Myocyte (in vitro differentiated cells): ENCODE data around the gene ING4. TPM values are rescaled to one million over a fixed set of nuclear protein-coding genes. Genes with fewer than 3 reads are reported as not detected.
A peak's percentile ranks its signal among the peaks of the same experiment; 100 is the strongest.
"Not testable (repeated sequence)": the region's sequence is repeated elsewhere in the genome, so short reads cannot be mapped to it uniquely, and the experiment has no call there.

Experiments used
- DNase-seq: peaks from one replicate; pipeline ENCODE4 v3.0.0-alpha.2; 2012; ENCODE audit warnings: low read depth
- polyA plus RNA-seq: library from polyadenylated mRNA; unstranded; fragments of >200 nt; gene quantifications from one replicate; pipeline ENCODE4 v1.2.1, GENCODE V29; 2012; ENCODE audit warnings: missing spikeins
- total RNA-seq: library from RNA; depleted of rRNA; stranded (reverse); fragments of >200 nt; gene quantifications from 2 replicates; pipeline ENCODE4 v1.2.3, GENCODE V29; 2014

Gene ING4
- total RNA-seq, result 41.0 and 53.8 TPM in 2 replicates
- 61.6 TPM for polyA plus RNA-seq

DNA sequence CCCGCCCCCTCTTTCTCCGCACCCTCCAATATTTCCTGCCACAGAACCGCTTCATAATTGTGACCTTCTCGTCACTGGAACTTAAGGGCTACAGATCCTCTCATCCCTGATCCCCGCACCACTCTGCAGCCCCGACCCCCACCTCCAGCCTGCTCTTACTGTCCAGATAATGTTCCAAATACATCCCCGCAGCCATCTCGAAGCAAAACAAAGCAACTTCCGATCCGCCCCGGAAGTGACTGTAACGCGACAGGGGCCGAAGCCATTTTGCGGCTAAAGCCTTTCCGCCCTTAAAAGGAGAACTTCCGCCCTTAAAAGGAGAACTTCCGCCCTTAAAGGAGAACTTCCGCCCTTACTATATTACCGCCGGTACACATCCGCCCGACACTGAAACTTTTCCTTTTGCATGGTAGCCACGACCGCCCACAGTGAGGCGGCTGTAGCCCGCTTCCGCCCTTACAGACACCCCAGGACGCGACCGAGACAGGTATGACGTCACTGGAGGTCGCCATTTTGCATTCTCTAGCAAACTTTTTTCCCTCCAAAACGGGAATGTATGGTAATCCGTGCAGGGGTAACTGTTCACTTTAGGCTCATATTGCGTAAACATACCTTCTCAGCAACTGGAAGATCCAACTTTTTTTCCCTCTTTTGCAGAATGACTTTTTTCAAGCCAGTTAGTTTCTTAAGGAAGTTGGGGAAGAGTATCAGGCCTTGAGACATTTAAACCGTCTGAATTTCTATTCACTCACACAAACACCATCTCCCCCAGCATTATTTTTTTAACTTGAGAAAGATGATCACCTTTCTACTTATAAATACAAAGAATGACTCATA is at the start of gene ING4:
TSS of gene ING4 (minus strand) at position 214 of the 837 bp plus-strand sequence. CDS start at position 196, 18 bp downstream.
- DNase-seq, result peak; percentile 100

DNA sequence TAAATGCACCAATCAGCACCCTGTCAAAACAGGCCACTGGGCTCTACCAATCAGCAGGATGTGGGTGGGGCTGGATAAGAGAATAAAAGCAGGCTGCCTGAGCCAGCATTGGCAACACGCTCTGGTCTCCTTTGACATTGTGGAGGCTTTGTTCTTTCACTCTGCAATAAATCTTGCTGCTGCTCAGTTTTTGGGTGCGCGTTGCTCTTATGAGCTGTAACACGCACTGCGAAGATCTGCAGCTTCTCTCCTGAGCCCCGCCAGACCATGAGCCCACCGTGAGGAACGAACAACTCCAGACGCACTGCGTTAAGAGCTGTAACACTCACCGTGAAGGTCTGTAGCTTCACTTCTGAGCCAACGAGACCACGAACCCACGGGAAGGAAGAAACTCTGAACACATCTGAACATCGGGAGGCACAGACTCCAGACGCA is 46.1 kb upstream of the ING4 start:
- DNase-seq, result no peak

DNA sequence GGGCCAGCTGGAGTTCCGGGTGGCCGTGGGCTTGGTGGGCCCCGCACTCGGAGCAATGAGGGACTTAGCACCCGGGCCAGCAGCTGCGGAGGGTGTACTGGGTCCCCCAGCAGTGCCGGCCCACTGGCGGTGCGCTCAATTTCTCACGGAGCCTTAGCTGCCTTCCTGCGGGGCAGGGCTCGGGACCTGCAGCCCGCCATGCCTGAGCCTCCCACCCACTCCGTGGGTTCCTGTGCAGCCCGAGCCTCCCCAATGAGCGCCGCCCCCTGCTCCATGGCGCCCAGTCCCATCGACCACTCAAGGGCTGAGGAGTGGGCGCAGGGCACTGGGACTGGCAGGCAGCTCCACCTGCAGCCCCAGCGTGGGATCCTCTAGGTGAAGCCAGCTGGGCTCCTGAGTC is 45.4 kb upstream of the ING4 start:
- not testable (repeated sequence) for DNase-seq

DNA sequence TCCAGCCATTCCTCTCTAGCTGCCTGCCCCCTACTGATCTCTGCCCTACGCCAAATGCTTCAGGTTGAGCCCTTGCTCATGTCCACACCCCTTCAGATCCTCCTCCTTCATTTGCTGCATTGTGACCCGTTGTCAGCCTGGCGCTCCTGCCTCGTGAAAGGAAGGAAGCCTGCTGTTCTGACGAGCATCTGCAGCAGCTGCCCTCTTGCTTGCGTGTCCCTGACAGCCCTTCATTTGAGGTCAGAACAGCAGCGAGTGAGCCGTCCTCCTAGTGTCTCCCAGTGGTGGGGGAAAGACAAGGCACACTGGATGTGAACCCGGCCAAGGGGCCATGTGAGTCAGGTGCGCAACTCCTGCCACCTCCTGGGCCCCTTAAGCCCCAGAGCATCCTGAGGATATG is 40.7 kb upstream of the ING4 start:
- peak; percentile 55 for DNase-seq

DNA sequence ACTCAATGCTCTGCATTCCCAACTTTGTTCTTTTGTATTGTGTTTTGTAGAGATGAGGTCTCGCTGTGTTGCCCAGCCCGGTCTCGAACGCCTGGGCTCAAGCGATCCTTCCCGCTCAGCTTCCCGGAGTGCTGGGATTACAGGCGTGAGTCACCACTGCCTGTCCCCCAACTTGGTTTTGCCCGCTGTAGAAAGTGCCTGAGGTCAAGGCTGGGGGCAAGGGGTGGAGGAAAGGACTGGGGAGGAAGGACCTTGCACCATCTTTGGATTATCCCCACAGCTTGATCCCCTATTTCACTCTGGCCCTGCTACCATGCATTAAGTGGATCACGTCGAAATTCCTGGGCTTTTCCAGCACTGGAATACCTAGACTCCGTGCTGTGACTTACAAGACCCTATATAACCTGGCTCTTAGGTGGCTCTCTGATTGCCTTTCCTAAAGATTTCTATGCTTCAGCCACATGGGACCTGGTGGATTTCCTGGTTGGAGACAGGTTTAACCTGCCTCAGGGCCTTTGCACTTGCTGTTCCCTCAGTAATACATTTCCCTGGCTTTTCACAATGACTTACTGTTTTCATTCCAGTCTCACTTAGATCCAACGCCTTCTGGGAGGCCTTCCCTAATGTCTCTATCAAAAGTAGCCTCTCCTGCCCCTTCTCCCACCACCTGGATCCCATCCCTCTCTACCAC is 38.3 kb upstream of the ING4 start:
- DNase-seq, result no peak

DNA sequence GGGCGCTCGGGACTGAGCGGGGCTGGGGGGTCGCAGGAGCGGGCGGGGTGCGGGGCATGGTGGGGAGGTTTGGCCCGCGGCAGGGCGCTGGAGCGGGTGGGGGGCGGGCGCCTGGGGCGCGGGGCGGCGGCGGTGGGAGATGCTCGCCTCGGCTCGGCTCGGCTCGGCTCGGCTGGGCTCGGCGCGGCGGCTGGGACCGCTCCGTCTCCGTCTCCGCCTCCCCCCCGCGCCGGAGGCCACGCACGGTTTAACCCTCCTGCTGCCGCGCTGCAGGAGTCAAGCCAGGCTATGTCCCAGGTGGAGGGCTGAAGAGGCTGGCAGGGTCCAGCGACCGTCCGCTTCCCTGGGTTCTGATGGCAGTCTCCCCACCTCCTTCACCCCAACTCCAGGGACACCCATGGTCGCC is 37.7 kb upstream of the ING4 start, which contains the start of gene PIANP:
TSS of gene PIANP (minus strand) at position 170 of the 406 bp plus-strand sequence. CDS start 2,754 bp downstream, outside the sequence.
- DNase-seq, result no peak

DNA sequence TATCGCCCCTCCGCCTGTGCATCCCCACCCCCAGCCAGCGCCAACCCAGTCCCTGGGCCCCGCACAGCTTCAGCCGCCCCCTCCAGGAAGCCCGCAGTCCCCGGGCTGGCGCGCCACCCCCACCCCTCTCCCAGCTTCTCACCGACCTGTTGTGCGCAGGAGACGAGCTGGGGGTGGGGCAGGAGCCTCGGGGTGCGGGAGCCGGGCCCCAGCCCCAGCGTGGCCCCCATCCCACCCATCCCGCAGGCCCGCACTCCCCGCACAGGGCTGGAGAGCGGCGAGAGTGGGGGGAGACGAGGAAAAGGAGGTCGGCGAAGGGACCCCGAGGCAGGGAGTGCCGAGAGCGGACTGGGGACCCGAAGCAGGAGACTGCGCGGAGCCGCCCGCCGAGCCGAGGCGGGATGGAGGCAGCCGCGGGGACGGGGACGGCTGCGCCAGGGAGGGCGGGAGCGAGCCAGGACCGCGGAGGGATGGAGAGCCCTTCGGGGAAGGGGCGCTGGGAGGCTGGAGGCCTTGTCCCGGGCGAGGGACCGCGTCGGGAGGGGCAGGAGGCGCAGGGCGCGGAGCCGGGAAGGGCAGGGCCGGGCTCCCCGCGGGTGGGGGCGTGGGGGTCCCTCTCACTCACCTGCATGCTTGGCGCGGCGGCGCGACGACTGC is 37.2 kb upstream of the ING4 start:
- DNase-seq, result no peak

DNA sequence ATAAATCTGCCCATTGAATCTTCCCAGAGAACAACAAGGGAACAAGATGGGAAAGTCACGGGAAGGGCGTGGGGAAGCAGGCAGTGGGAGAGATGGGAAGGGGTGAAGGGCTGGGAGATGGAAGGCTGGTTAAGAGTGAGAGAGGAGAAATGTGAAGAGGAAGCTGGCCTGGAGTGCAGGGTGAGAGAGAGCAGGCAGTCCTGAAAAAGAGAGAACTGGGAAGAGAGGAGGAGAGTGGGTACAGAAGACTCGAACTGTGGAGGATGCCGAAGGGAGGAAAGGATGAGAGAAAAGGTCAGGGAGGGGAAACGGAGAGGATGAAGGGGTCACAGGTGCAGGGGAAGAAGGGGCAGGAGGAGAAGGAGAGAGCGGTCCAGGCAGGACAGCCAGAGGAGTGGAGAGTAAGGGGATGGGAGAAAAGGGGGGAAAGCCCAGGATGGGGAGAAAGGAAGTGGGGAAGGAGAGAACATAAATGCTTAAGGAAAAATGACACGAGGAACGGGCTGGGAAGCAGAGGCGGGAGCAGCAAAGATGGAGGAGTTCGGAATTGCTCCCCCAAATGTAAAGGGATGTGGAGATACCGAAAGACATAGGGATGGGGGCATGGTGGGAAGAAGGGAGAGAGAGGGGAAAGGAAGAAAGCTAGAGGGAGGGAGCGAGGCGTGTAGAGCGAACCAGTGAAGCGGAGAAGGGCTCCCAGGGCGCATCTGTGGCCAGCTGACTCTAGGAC is 36.5 kb upstream of the ING4 start:
- no peak for DNase-seq

DNA sequence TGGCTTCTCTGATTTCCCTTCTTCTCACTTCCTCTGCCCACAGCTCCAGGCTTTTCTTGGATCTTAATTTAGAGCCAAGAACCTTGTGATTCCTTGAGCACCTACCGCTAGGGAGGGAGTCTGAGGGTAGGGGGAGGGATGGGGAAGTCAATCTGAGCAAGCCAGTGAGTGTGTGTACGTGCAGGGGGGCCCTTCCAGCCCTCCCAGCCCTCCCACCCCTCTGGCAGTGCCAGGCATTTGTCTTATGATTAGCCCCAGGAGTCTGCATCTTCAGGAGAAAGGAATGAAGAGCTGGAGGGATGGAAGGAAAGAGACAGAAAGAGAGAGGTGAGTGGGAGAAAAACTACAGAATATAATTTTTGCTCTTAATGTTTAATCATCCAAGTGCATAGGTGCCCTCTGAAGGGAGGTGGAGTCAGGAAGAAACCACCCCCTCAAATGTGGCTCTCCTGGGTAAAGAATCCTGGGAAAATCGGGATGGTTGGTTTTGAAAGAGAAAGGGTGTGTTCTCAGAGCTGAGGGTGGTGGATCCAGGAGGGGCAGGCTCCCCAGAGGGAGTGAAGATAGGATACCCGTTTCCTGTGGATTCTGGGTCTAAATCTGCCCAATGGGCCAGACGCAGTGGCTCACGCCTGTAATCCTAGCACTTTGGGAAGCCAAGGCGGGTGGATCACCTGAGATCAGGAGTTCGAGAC is 35.6 kb upstream of the ING4 start:
- no peak for DNase-seq

DNA sequence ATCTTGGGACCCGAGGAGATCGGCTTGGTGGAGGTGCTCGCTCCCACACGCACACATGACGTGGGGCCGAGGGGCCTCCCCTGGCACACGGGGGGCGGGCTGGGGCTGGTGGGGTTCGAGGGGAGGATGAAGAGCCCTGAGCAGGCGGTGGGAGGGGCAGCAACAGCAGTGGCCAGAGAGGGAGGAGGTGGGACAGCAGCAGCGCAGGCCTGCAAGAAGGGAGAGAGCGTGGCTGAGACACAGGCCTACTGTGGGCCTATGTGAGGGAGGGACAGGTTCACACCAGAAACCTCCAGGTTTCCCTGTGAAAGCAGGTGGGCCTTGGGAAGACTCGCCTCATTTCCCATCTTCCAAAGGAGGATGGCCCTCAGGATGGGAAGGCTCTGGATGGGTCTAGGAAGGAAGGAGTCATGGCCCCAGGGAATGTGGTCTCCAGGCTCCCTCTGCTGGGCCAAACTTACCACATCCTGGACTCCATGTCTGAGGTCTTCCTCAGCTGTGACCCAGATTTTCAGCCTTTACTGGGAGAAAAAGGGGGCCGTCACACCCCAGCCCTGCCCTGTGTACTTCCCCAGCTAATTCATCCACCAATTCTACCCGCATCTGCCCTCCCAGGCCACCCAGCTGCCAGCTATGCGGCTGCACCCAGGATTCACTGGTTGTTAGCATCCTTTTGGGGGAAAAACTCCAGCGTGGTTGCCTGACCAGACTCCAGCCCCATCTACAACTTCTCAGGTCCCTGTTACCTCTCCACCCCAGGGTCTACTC is 34.8 kb upstream of the ING4 start:
- DNase-seq, result peak; percentile 55

DNA sequence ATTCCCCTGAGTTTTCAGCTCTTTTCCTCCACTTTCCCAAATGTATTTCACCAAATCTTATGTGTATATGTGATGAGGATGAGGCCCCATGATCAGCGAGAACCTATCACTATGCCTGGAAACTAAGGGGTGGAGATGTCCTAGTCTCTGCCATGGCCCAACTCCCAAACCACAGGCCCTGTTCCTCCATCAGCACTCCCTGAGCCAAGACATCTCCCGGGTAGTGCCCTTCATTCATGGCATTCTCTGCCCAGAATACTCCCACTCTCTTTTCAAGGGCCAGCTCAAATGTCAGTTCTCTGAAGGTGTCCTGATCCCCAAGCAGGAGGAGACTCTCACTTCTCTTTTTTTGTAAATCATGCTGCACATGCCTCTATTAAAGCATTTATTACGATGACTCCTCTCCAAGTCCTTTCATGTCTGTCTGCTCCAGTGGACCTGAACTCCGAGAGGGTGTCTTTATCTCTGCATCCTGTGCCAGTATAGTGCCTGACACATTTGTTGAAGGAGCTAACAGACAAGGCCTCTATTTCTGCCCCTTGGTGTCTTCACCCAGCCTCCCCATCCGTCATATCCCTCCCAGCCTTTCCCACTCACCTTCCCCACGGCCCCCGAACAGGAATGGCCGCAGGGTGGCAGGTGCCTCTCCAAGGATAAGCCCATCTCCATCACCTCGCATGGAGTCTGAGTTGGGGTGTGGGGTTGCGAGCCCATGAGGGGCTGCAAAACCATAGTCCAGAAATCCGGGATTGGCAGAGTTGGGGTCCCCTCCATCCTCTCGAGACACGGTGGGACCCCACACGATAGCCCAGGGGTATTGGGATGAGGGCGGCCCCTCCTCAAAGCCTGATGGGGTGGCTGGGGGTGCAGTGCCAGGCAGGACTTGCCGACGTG is 34.0 kb upstream of the ING4 start:
- peak; percentile 41 for DNase-seq

DNA sequence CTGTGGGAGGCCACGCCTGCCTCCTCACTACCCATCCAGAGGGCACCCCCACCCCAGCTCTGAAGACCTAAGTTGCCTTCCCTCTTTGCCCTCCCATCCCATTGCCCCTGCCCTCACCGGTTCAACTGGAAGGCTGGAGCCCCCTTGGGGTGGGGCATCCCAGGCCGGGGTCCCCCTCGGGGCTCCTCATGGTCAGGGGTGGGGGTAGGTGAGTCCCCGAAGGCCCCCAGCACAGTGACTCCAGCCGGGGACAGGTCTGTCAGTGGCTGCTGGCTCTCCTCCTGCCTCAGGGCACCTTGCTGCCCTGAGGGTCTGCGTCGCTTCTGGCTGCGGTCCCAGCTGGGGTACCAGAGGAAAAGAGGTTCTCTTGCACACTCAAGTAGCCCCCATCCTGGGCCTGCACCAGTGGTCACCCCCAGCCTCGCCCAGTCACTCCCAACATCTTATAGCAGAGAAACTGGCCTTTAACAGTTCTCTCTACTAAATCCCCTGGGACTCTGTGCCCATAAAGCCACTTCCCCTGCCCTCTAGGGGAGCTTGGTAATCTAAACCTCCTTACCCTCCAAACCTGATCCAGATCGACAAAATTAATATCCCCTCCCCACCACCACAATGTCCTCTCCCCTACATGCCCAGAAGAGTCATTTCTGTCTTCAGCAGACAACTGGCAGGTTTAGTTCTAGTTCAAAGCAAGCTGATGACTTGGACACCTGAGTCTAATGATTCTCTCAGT is 32.6 kb upstream of the ING4 start:
- DNase-seq, result no peak

DNA sequence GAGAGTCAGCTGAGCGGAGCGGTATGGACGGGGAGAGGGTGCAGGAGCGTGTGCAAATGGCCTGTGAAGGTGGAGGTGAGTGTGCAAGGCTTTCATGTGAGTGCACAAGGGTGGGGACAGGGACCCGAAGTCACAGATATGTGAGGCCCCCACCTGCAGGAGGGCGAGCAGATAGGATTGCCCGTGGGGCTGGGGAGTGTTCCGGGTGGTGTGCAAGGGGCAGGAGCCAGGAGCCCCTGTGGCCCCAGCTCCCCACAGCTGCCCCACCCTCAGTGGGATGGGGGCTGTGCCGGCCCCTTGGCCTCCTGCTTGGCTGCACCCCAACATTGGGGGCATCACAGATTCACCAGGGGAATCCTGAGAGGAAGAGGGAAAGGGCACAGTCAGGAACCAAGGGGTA is 31.8 kb upstream of the ING4 start:
- DNase-seq, result no peak

DNA sequence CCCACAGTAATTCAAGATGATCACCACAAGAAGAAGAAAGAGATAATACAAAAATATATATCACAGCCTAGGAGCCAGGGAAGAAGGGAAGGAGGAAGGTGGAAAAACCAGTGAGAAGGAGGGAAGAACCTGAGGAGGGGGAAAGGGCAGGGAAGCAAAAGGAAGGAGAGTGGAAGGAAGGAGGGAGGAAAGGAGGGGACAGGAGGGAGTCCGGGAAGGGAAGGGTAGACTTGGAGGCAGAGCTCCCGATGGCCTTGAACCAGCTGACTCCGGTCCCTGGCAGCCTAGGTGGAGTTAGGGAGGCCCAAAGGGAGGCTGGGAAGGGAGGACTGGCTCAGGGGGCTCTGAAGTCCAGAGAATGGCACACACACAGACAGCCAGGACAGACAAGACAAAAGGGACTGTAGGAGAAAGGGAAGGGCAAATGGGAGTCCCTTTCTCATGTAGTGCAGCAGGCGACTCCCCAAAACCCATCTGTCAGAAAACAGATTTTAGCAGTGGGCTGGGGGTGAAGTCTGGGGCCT is 31.0 kb upstream of the ING4 start:
- DNase-seq, result no peak

DNA sequence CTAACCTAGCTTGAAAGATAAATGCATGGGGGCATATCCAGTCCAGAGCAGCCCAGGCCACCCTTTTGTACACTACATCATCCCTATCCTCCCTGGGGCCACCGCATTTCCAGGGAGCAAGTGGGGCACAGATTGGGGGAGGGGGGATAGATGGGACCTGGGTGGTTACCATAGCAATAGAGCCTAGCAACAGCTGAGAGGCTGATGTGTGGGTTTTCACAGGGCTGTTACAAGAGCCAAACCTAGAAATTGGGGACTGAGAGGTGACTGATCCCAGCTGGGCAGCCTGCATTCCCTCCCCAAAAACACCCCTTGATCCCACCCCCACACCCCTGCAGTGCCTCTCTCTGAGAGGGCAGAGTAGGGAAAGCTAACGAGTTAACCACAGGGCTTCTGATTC is 30.0 kb upstream of the ING4 start:
- no peak for DNase-seq

DNA sequence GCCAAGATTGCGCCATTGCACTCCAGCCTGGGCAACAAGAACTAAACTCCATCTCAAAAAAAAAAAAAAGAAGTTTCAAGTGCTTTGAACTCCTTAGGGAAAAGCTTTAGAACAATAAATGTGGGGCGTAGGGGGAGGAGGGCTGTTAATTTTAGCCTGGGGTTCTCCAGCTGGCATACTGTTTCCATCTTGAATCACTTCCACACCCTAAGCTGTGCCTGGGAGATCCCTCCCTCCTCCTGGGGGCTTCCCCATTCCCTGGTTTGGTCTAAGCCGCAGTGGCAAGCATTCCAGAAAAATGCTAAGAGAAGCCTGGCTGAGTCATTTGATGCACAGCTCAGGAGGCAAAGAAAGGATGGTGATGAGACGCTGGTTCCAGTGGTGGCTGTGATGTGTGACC is 28.6 kb upstream of the ING4 start:
- DNase-seq, result peak; percentile 75

DNA sequence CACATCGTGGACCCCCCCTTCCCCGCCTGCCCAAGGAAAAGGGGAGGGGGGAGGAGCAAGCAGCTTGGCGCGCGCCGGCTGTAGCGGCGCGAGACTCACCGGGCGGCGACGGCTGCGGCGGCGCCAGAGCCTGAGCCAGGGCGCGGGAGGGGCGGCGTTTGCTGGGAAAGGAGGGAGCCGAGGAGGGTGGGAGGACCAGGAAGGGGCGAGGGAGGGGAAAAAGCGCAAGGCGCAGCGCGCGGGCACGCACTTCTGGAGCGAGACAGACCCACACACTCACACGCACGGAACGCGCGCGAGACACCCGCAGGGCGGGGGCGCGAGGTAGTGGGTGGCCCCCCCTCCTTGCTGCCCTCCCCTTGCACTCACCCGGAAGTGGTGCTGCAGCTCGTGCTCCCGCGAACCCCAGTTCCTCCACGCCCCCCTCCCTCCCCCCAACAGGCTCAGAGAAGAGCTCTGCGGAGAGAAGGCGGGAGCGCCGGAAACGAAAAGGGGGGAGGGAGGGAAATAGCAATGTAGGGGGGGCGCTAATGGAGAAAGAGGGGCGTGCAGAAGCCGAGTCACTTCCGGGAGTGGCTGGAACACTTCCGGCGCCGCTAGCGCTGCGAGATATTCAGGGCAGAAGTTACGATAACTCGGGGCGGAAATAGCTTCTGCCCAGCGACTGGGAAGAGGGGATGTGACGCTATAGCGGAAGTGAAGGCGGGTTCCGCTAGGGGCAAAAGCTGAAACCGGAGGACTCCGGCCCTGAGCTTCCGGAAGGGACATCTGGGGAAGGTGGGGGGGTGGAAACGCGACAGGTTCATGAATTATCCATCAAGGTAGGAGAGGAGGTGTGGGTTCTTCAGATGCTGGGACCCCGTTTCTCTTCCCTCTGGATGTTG is 26.3 kb upstream of the ING4 start, which contains the start of gene ZNF384:
TSS of gene ZNF384 (minus strand) at position 377 of the 884 bp plus-strand sequence. CDS start 9,855 bp downstream, outside the sequence.
- peak; percentile 100 for DNase-seq
